Stimulated activated CD4-positive, alpha-beta T cell treated with anti-CD3 and anti-CD28 coated beads, TNF-alpha, amount 100 ng/mL, for 4 hours (primary cell): Measurements from ENCODE around the gene COG6.

Experiments
- DNase-seq, 3 experiments: peaks; one replicate each; pipeline ENCODE4 v3.0.0-alpha.2; 2020; ENCODE audit warnings: low read depth in 3 of 3

COG6 gene

DNA sequence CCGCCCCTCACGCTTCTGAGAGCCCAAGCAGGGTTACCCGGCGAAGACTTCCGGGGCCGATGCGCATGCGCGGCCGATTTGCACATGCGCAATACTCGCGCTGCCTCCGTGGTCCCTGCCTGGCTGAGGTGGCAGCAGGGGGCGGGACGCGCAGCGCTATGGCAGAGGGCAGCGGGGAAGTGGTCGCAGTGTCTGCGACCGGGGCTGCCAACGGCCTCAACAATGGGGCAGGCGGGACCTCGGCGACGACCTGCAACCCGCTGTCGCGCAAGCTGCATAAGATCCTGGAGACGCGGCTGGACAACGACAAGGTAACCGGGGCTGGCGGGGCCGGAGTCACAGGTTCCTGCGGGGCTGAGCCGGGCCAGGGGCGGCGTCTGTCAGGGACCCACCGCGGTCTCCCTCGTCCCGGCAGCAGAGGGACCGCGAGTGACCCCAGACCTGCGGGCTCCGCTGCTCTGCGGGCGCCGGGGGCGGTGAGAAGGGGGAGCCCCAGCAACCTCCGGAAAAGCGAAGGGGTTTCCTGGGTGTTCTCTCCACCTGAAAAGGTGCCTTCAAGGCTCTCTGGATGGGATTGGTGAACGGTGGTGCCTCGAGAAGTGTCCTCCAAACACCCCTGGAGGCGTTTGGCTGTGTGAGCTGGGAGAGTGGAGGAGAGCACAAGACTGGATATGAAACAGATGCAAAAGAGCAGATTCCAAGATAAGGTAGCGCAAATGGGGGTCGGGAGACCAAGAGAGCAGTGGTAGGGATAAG is at the start of gene COG6:
TSS of gene COG6 (plus strand) at position 94 of the 756 bp plus-strand sequence. CDS start at position 159, 65 bp downstream.
- DNase-seq, result peak; percentile 92 to 95 (median 92)

DNA sequence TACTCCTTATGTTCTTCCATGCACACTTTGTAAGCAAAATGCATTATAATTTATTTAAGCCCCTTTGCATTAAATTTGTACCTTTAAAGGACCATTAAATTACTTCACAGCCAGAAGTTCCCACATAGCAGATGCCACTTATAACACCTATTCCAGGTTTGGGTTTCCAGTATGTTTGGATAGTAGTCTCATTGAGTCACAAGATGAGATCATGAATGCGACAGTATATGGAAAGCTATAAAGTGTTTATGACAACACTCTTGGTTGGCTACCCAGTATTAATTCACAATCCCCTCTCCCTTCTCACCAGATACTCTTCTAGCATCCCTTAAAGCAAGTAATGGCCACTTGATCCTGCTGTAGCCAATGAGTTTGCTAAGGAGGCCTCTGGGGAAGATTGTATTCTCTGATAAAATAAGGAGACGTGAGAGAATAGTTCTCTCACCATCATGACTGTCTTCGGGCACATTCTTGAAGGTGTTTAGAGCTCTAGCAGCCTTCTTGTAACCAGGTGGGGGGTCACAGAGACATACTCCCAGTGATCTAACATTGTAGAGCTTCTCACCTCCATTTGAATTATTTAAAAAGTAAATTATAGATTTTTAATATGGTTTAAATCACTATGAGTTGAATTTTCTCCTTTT is 49.7 kb upstream of the COG6 start:
- no peak for DNase-seq

DNA sequence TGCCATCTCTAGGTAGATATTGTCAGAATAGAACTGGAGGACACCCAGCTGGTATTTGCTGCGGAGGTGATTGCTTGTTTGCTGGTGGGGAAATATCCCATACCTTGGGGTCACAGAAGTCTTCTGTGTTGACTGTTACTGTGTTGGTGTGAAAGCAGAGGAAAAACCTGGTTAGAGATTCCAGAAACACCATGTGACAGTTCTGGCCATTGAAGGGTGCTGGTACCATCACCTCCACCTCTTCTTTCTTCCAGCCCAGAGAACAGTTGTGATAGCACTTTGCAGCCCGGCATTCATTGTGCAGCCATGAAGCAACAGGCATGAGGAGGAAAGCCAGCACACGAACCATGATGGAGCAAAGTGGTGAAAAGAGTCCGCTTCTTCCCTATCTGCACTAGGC is 47.6 kb upstream of the COG6 start:
- no peak for DNase-seq

GRCh38 chr13:39612023-39612637 is 43.3 kb upstream of the COG6 start:
- DNase-seq, result peak; percentile 5 to 40 (median 10)

DNA sequence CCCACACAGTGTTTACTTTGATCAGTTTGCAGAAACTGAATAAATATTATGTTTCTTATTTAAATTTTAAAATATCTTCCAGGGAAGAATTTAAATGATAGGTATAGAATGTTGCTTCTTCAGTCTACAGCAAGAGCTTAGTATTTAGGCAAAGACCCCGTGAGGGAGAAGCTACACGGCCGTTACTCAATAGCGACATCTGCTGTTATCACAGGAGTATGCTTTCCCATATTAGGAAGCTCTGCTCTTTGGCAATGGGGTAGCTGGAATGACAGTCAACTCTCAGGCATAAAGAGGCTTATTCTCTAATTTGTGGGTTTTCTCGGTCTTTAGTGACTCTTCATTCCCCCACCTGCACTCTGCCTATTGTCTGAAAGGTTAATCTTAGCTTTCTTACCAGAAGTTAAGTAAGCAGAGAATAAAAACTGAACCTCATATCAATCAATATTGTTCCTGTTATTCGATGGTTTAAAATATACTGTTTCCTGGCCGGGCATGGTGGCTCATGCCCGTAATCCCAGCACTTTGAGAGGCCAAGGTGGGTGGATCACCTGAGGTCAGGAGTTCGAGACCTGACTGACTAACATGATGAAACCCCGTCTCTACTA is 39.3 kb upstream of the COG6 start:
- DNase-seq, result no peak

GRCh38 chr13:39618561-39618960 is 36.9 kb upstream of the COG6 start:
- DNase-seq, result no peak

DNA sequence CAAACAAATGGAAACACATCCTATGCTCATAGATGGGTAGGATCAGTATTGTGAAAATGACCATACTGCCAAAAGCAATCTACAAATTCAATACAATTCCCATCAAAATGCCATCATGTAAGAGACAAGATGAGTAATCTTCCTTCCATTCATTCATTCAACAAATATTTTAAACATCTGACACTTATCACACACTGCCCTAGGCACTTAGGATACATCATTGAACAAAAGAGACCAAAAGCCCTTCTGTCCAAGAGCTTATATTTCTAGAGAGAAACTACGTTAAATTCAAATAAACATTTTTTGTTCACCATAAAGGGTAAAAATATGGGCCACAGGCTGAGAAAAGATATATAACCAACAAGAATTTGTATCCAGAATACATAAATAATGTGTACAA is 32.0 kb upstream of the COG6 start:
- no peak for DNase-seq

GRCh38 chr13:39631307-39631706 is 24.2 kb upstream of the COG6 start:
- no peak for DNase-seq

- no peak for DNase-seq
Observed at GRCh38 chr13:39632994-39633393, 22.5 kb upstream of the COG6 start.

GRCh38 chr13:39635564-39635963 is 19.9 kb upstream of the COG6 start:
- no peak for DNase-seq

DNA sequence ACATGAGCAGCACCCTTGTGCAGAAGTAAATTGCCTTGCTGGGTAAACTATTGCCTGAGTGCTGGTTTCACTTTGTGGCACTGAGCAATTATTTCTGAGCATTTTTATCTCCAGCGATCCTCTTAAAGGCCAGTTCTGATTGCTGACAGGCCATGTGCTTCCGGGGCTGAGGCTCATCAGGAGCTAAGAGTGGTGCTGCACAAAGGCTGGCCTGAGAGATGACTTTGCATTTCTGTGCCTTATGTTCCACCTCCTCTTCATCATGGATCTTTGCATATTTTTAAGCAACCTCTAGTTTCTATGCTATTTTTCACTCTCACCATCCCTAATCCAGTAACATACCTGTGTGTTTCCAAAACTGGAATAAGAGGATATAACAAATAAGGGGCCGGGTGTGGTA is 17.6 kb upstream of the COG6 start:
- no peak for DNase-seq

- DNase-seq, result no peak
Observed at GRCh38 chr13:39641645-39642044, 13.8 kb upstream of the COG6 start.

DNA sequence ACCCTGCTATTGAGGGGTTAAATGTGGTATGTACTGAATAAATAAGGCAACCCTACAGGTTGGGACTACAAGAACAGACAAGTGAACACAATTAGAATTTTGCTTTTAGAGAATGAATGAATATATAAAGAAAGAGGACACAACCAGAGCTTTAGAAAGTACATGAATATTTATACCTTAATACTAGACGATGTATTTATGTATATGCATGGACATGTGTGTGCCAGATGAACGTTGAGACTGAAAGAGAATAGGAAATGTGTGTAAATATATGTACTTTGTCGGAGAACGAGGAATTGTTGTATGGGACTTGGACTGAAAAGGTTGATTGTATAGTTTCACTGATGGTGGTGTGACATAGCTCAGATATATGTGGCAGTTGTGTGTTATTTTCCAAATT is 9.3 kb upstream of the COG6 start:
- no peak for DNase-seq

DNA sequence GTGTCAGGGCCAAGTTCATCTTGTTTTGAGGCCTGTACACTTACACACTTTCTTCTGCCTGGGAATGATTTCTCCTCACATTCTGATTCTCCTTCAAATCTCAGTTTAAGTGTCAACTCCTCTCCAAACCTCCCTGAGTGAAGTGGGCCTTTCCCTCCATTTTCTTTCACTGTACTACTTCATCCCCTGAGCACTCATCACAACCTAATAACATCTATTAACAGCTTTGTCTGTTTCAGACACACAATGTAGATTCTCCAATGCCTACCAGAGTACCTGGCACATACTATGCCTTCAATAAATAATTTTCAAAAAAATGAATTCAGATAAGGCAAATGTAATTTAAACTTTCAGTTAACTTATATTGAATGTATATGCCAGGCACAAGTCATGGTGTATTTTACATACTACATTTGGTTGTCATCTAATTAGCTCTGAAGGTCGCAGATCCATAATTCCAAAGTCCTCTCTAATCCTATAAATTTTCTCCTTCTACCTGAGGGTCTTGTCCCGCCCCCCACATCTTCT is 357 bp upstream of the COG6 start:
- DNase-seq, result no peak

DNA sequence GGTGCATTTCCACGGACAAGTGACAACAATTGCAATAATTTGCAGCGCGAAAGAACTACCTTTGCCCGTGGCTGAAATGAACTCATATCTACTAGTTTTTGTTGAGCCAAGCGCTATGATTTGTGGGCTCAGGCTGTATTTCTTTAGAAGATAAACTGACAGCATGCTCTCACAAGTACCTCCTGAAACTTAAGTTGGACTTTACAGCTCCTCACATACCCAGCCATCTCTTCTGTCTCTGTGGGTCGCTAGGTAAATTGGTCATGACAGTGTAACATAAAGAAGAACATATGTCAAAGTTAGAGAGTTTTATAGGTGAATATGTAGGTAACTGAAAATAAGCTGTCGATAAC is 839 bp downstream of the COG6 start:
- DNase-seq, result no peak

- no peak for DNase-seq
Observed at GRCh38 chr13:39663508-39663907, 8.0 kb downstream of the COG6 start.

- no peak for DNase-seq
Observed at GRCh38 chr13:39663958-39664357, 8.5 kb downstream of the COG6 start.

DNA sequence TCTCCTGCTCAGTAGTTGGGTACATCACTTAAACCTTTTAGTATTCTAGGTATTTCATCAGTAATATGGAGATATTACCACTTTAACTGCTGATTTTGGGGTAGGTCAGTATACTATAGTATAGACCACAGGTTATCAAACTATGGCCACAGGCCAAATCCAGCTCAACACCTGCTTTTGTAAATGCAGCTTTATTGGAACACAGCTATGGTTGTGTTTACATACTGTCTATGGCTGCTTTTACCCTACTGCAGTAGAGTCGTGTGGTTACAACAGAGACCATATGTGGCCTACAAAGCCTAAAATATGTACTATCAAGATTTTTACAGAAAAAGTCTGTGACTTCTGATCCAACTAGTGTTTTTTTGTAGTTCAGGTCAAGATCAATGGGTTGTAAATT is 10.3 kb downstream of the COG6 start:
- no peak for DNase-seq

- no peak for DNase-seq
Observed at GRCh38 chr13:39670445-39670844, 15.0 kb downstream of the COG6 start.

DNA sequence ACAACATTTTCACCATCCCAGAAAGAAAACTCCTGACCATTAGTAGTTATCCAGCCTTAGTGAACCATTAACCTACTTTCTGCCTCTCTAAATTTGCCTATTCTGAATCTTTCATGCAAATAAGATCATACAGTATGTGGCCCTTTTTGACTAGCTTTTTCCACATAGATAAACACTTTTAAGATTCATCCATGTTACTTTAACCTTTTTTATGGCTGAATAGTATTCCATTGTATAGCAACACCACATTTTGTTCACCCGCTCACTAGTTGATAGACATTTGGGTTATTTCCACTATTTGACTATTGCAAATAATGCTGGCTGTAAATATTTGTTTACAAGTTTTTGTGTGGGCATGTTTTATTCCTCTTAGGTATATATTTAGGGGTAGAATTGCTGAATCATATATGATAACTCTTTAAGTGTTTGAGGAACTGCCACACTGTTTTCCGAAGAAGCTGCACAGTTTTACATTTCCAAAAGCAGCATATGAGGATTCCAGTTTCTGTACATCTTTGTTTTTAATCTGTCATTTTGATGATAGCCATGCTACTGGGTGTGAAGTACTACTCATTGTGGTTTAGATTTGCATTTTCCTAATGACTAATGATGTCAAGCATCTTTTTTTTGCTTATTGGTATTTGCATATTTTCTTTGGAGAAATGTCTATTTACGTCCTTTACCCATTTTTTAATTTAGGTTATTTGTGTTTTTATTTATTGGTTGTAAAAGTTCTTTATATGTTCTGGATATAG is 17.1 kb downstream of the COG6 start:
- no peak for DNase-seq

DNA sequence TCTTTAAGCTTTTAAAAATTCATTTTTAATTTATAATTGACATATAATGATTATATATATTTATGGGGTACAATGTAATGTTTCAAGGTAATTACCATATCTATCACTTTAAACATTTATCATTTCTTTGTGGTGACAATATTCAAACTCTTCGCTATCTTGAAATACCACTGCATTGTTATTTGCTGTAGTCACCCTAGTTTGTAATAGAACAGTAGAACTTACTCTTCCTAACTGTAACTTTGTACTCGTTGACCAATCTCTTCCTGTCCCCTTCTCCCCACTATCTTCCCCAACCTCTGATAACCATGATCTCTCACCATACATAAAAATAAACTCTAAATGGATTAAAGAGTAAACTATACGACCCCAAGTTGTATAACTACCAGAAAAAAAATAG is 20.4 kb downstream of the COG6 start:
- no peak for DNase-seq
